AG09309 (cell line): Measurements from ENCODE around the gene MEF2C.
A peak's percentile ranks its signal among the peaks of the same experiment; 100 is the strongest.

Experiments
- DNase-seq: peaks from one replicate; pipeline ENCODE4 v3.0.0-alpha.2; 2010; ENCODE audit warnings: low read depth
- H3K4me3 ChIP-seq: 2 replicates; pipeline ENCODE4 v1.5.1; 2011; ENCODE audit warnings: mild to moderate bottlenecking, low read depth, low read length, moderate library complexity; ENCODE audit not compliant: control insufficient read depth
- CTCF ChIP-seq: IDR thresholded peaks from 2 replicates; pipeline ENCODE4 v1.5.1; 2011; ENCODE audit warnings: mild to moderate bottlenecking, low read depth, low read length, inconsistent platforms; ENCODE audit not compliant: insufficient read depth, control insufficient read depth; ENCODE audit errors: missing control alignments

The MEF2C gene

GRCh38 chr5:88772047-88772446, 110.9 kb downstream of the MEF2C start:
- H3K4me3 ChIP-seq = no peak overlapping the region
- no peak for DNase-seq
- no peak for TF ChIP-seq CTCF

- H3K4me3 ChIP-seq = no peak overlapping the region
- TF ChIP-seq CTCF = no peak
- no peak for DNase-seq
Measured at GRCh38 chr5:88770276-88771257, 112.4 kb downstream of the MEF2C start.

GRCh38 chr5:88769165-88769564, 113.8 kb downstream of the MEF2C start:
- peak; percentile 52 for DNase-seq
- no peak overlapping the region for H3K4me3 ChIP-seq
- TF ChIP-seq CTCF = no peak

- H3K4me3 ChIP-seq = no peak overlapping the region
- DNase-seq = no peak
- TF ChIP-seq CTCF = no peak
Measured at GRCh38 chr5:88768411-88768810, 114.6 kb downstream of the MEF2C start.

- no peak for TF ChIP-seq CTCF
- no peak for DNase-seq
- no peak overlapping the region for H3K4me3 ChIP-seq
Measured at GRCh38 chr5:88765798-88766197, 117.2 kb downstream of the MEF2C start.

- no peak for TF ChIP-seq CTCF
- no peak overlapping the region for H3K4me3 ChIP-seq
- DNase-seq = no peak
Measured at GRCh38 chr5:88765171-88765570, 117.8 kb downstream of the MEF2C start.
